Stimulated activated CD8-positive, alpha-beta memory T cell treated with anti-CD3 and anti-CD28 coated beads, Interleukin-12 subunit alpha, Interleukin-12 subunit beta, amount 100 ng/mL, for 1 hour (primary cell): ENCODE measurements around the gene SLC13A3.
A peak's percentile ranks its signal among the peaks of the same experiment; 100 is the strongest.
"Not testable (repeated sequence)": the region's sequence is repeated elsewhere in the genome, so short reads cannot be mapped to it uniquely, and the experiment has no call there.

Experiments used
- DNase-seq: peaks from one replicate; pipeline ENCODE4 v3.0.0-alpha.2; 2020; ENCODE audit warnings: low read depth

The SLC13A3 gene

GRCh38 chr20:46681032-46681854 lies 30.0 kb upstream of the SLC13A3 start:
- DNase-seq = peak; percentile 48

GRCh38 chr20:46680684-46681031 lies 29.4 kb upstream of the SLC13A3 start:
- DNase-seq = no peak

- no peak for DNase-seq
These were observed 27.3 kb upstream of the SLC13A3 start for GRCh38 chr20:46678516-46678915.

GRCh38 chr20:46677608-46678007 lies 26.3 kb upstream of the SLC13A3 start:
- DNase-seq = no peak

- not testable (repeated sequence) for DNase-seq
These were observed 25.5 kb upstream of the SLC13A3 start for GRCh38 chr20:46676649-46677316.

- DNase-seq = no peak
These were observed 23.2 kb upstream of the SLC13A3 start for GRCh38 chr20:46674253-46675083.

GRCh38 chr20:46673394-46674252 lies 22.4 kb upstream of the SLC13A3 start:
- no peak for DNase-seq

GRCh38 chr20:46672543-46673148 lies 21.4 kb upstream of the SLC13A3 start:
- no peak for DNase-seq

GRCh38 chr20:46671866-46672542 lies 20.7 kb upstream of the SLC13A3 start:
- no peak for DNase-seq

- no peak for DNase-seq
These were observed 19.6 kb upstream of the SLC13A3 start for GRCh38 chr20:46670585-46671584.

- DNase-seq = no peak
These were observed 18.9 kb upstream of the SLC13A3 start for GRCh38 chr20:46670228-46670584.

GRCh38 chr20:46666818-46667515 lies 15.7 kb upstream of the SLC13A3 start:
- no peak for DNase-seq

GRCh38 chr20:46666306-46666705 lies 15.0 kb upstream of the SLC13A3 start:
- no peak for DNase-seq

GRCh38 chr20:46665602-46666001 lies 14.3 kb upstream of the SLC13A3 start:
- DNase-seq = no peak

- no peak for DNase-seq
These were observed 12.3 kb upstream of the SLC13A3 start for GRCh38 chr20:46663531-46663930.

- DNase-seq = no peak
These were observed 10.4 kb upstream of the SLC13A3 start for GRCh38 chr20:46661659-46662058.

GRCh38 chr20:46660487-46660886 lies 9.2 kb upstream of the SLC13A3 start:
- no peak for DNase-seq

- DNase-seq = no peak
These were observed 6.4 kb upstream of the SLC13A3 start for GRCh38 chr20:46657618-46658017.

- no peak for DNase-seq
These were observed 5.9 kb upstream of the SLC13A3 start for GRCh38 chr20:46657137-46657536.
